Esophagus muscularis mucosa (tissue), 4 donors: ENCODE results near the gene TMCC1. TPM values are rescaled to one million over a fixed set of nuclear protein-coding genes. Genes with fewer than 3 reads are reported as not detected.

Experiments
- DNase-seq: peaks from one replicate; pipeline ENCODE4 v3.0.0-alpha.2; 2017; ENCODE audit errors: extremely low spot score
- H3K27ac ChIP-seq, 4 donors: fragments of 200-600 bp; sonication (generic); replicated peaks in 1 of 4; 1 replicate in 3 of 4; 2 replicates in 1 of 4; pipeline ENCODE4 v1.5.1; 2016 to 2019; ENCODE audit warnings: mild to moderate bottlenecking in 1 of 4
- H3K27me3 ChIP-seq, 4 donors: fragments of 200-600 bp; sonication (generic); one replicate each; pipeline versions ENCODE4 v1.5.1 to v1.6.0; 2016 to 2019
- H3K36me3 ChIP-seq, 4 donors: fragments of 200-600 bp; sonication (generic); one replicate each; pipeline ENCODE4 v1.5.1; 2016 to 2019
- H3K4me1 ChIP-seq, 4 donors: fragments of 200-600 bp; sonication (generic); one replicate each; pipeline ENCODE4 v1.5.1; 2016 to 2019
- H3K4me3 ChIP-seq, 4 donors: fragments of 200-600 bp; sonication (generic); 1 replicate in 2 of 4; 2 replicates in 2 of 4; pipeline ENCODE4 v1.5.1; 2016 to 2019; ENCODE audit warnings: mild to moderate bottlenecking in 4 of 4, moderate library complexity in 1 of 4
- H3K9me3 ChIP-seq, 4 donors: fragments of 200-600 bp; sonication (generic); 1 replicate in 3 of 4; 2 replicates in 1 of 4; pipeline ENCODE4 v1.5.1; 2016 to 2019
- CTCF ChIP-seq, 3 experiments: fragments of 200-600 bp in 2 of 3; fragments of 450-650 bp in 1 of 3; sonication (generic) in 2 of 3; IDR thresholded peaks; one replicate each; pipeline ENCODE4 v1.5.1; 2017 to 2019; ENCODE audit warnings: antibody characterized with exemption in 3 of 3, mild to moderate bottlenecking in 2 of 3, moderate library complexity in 1 of 3
- EP300 ChIP-seq: sonication (generic); formaldehyde crosslinking; IDR thresholded peaks from one replicate; pipeline ENCODE4 v1.6.1; 2017; ENCODE audit warnings: antibody characterized with exemption
- POLR2A ChIP-seq: fragments of 450-650 bp; IDR thresholded peaks from one replicate; pipeline ENCODE4 v1.6.1; 2017; ENCODE audit warnings: antibody characterized with exemption, moderate library complexity, mild to moderate bottlenecking, low read depth
- POLR2AphosphoS5 ChIP-seq, 2 donors: sonication (generic); formaldehyde crosslinking; IDR thresholded peaks; one replicate each; pipeline ENCODE4 v1.6.1; 2017; ENCODE audit warnings: antibody characterized with exemption in 2 of 2
- WGBS: methylation state at CpG from one replicate; pipeline ENCODE4 v1.1.5; 2018; 5-methylcytosine and 5-hydroxymethylcytosine counted together
- intact Hi-C: fragments of 100-400 bp; cut with DNase I; formaldehyde crosslinking; loops from one replicate; pipeline ENCODE4 v1.15.1; 2023
- total RNA-seq, 4 donors: library from RNA; depleted of rRNA; stranded (reverse); fragments of >200 nt; gene quantifications; one replicate each; pipeline versions ENCODE4 v1.1.0 to v1.2.1, GENCODE V29; 2016

The TMCC1 gene
- 10 to 100 TPM; 24.5 to 36.2 (median 28.9) TPM for total RNA-seq

DNA sequence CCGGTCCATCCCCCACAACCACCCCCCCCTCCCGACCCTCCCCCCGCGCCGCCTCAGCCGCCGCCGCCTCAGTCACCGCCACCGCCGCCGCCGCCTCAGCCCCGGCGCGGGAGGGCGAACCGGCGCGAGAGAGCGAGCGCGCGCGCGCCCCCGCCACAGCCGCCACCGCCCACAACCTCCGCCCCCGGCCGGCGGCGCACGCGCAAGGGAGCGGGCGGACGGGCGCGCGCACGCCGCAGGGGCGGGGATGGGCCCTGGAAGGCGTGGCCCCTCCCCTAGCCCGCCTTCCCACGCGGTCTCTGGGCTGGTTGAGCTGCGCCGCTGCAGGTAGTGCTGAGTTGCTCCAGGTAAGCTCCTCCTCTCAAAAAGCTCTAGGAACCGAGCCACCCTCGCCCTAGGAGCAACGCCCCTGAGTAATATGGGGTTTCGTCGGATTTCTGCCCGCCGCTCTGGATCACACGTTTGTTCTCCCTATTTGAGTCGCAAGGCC, at the start of gene TMCC1:
TMCC1 (minus strand) TSS at position 131 of the 490 bp plus-strand sequence.
- intact Hi-C loops: loop anchor here (5.0 kb wide), 1 partner anchor 56 kb away; no protein-coding TSS in a partner anchor
- 0% methylated on average over 6 of the region's 60 CpGs for WGBS

GRCh38 chr3:129943020-129943419, 49.5 kb upstream of the TMCC1 start:
- peaks cover 0 to 12% (median 5%) of the 10 kb centered on the region in 4 donors for H3K9me3 ChIP-seq
- 90% methylated on average over 3 of the region's 3 CpGs for WGBS
- no peak overlapping the region for H3K4me3 ChIP-seq
- TF ChIP-seq POLR2AphosphoS5 (IDR thresholded peaks at IDR 0.05) (no peak), EP300 (no peak), POLR2A (no peak), CTCF (IDR thresholded peaks at IDR 0.05) (no peak)
- DNase-seq: no peak
- peaks cover 0 to 3% (median 0%) of the 10 kb centered on the region in 4 donors for H3K27me3 ChIP-seq
- H3K36me3 ChIP-seq: no peaks in the 10 kb centered on the region
- H3K4me1 ChIP-seq: no peaks in the 10 kb centered on the region
- H3K27ac ChIP-seq: no peak overlapping the region
- intact Hi-C loops: loop anchor here (2.0 to 5.0 kb wide), 2 partner anchors 60 to 164 kb away; no protein-coding TSS in a partner anchor

More for the DNA sequence above, at the start of gene TMCC1:
- no peaks in the 10 kb centered on the region for H3K27me3 ChIP-seq
- peak within 1 kb of the TSS; percentile 91 to 94 (median 92) for H3K27ac ChIP-seq
- peaks cover 40 to 52% (median 47%) of the 10 kb centered on the region in 4 donors for H3K4me1 ChIP-seq
- H3K36me3 ChIP-seq: no peaks in the 10 kb centered on the region
- H3K9me3 ChIP-seq: no peaks in the 10 kb centered on the region
- DNase-seq: peak; percentile 92
- H3K4me3 ChIP-seq: peak within 1 kb of the TSS; percentile 62 to 95 (median 88)
- TF ChIP-seq POLR2AphosphoS5 (IDR thresholded peaks at IDR 0.05) (peak in 1 of 2 donors; percentile 17), EP300 (no peak), POLR2A (no peak), CTCF (IDR thresholded peaks at IDR 0.05) (peak in 1 of 3 experiments; percentile 5)

DNA sequence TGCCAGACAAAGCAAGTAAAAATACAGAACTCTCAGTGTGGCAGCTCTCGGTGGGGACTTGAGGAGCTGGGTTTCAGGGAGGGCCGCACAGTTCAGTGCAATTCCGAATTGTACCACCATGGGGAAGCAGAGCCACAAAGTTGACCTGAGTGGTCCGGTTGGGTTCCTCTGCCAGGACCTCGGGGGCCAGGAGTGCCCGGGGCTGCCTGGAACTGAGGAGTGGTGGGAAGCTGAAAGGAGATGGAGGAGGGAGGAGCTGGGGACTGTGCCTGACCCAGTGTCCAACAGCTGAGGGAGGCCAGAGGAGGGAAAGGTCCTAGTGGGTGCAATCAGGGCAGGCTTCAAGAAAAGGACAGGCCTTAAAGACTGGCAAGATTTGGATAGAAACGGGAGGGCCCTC, 48.8 kb upstream of the TMCC1 start:
- Histone ChIP-seq H3K4me3 (no peak overlapping the region), H3K27ac (no peak overlapping the region), H3K36me3 (no peaks in the 10 kb centered on the region), H3K4me1 (no peaks in the 10 kb centered on the region), H3K27me3 (peaks cover 0 to 3% (median 0%) of the 10 kb centered on the region in 4 donors), H3K9me3 (peaks cover 0 to 6% (median 3%) of the 10 kb centered on the region in 4 donors)
- 12% methylated on average over 6 of the region's 7 CpGs for WGBS
- no peak for TF ChIP-seq EP300
- TF ChIP-seq POLR2AphosphoS5 (IDR thresholded peaks at IDR 0.05): no peak
- TF ChIP-seq CTCF (IDR thresholded peaks at IDR 0.05): peak; percentile 50 to 67 (median 63)
- intact Hi-C loops: loop anchor here (2.0 to 5.0 kb wide), 2 partner anchors 61 to 165 kb away; no protein-coding TSS in a partner anchor
- no peak for DNase-seq

DNA sequence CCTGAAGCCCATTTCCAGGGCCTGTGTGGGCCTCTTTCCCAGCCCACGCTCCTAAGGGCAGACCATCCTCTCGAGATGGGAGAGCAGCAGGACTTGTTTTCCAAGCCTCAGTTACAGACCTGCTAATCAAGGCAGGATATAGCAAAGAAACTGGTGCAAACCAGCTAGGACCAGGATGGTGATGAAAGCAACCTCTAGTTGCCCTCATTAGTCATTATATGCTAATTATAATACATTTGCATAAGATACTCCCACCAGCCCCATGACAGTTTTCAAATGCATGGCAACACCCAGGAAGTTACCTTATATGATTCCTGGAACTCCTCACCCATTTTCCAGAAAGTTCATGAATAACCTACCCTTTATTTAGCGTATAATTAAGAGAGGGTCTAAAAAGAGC, 46.6 kb upstream of the TMCC1 start:
- TF ChIP-seq POLR2A: no peak
- no peak for TF ChIP-seq EP300
- no peak for TF ChIP-seq CTCF (IDR thresholded peaks at IDR 0.05)
- no peak for TF ChIP-seq POLR2AphosphoS5 (IDR thresholded peaks at IDR 0.05)
- intact Hi-C loops: loop anchor here (5.0 kb wide), 1 partner anchor 167 kb away; no protein-coding TSS in a partner anchor

More for the DNA sequence above, 46.6 kb upstream of the TMCC1 start:
- Histone ChIP-seq H3K27me3 (peaks cover 0 to under 1% (median 0%) of the 10 kb centered on the region in 4 donors), H3K36me3 (no peaks in the 10 kb centered on the region), H3K27ac (no peak overlapping the region), H3K9me3 (no peaks in the 10 kb centered on the region), H3K4me1 (no peaks in the 10 kb centered on the region), H3K4me3 (no peak overlapping the region)
- no peak for DNase-seq
- 92% methylated on average over 3 of the region's 3 CpGs for WGBS
